NCI-H2196 (cell line): ENCODE data around the gene VPS45.
"Not testable (repeated sequence)": the region's sequence is repeated elsewhere in the genome, so short reads cannot be mapped to it uniquely, and the experiment has no call there.

ENCODE experiments used
- DNase-seq: peaks from one replicate; lab custom pipeline; 2025; ENCODE audit not compliant: unreplicated experiment; lab: John Stamatoyannopoulos, UW

The VPS45 gene

GRCh38 chr1:150067184-150068108, at the start of gene VPS45:
TSS of gene VPS45 (plus strand) at chr1:150067776. CDS start at chr1:150067858, 82 bp downstream.
- DNase-seq, result peak; percentile 87

- no peak for DNase-seq
Observed at GRCh38 chr1:150018165-150018564, 49.4 kb upstream of the VPS45 start.

- DNase-seq, result no peak
Observed at GRCh38 chr1:150020711-150021110, 46.9 kb upstream of the VPS45 start.

- no peak for DNase-seq
Observed at GRCh38 chr1:150021191-150021694, 46.3 kb upstream of the VPS45 start.

- no peak for DNase-seq
Observed at GRCh38 chr1:150022357-150022756, 45.2 kb upstream of the VPS45 start.

GRCh38 chr1:150024156-150024555, 43.4 kb upstream of the VPS45 start:
- DNase-seq, result no peak

- no peak for DNase-seq
Observed at GRCh38 chr1:150028322-150028721, 39.3 kb upstream of the VPS45 start.

- DNase-seq, result no peak
Observed at GRCh38 chr1:150034336-150034735, 33.2 kb upstream of the VPS45 start.

GRCh38 chr1:150049926-150050325, 17.6 kb upstream of the VPS45 start:
- no peak for DNase-seq

- no peak for DNase-seq
Observed at GRCh38 chr1:150051089-150051373, 16.5 kb upstream of the VPS45 start.

- not testable (repeated sequence) for DNase-seq
Observed at GRCh38 chr1:150051905-150052412, 15.6 kb upstream of the VPS45 start.

GRCh38 chr1:150053926-150054325, 13.7 kb upstream of the VPS45 start:
- no peak for DNase-seq

- DNase-seq, result not testable (repeated sequence)
Observed at GRCh38 chr1:150055507-150055906, 12.1 kb upstream of the VPS45 start.

GRCh38 chr1:150056407-150056806, 11.2 kb upstream of the VPS45 start:
- no peak for DNase-seq

GRCh38 chr1:150060260-150060659, 7.3 kb upstream of the VPS45 start:
- DNase-seq, result no peak

GRCh38 chr1:150061632-150062101, 5.9 kb upstream of the VPS45 start:
- DNase-seq, result no peak

GRCh38 chr1:150062113-150062512, 5.5 kb upstream of the VPS45 start:
- DNase-seq, result no peak

- DNase-seq, result no peak
Observed at GRCh38 chr1:150065184-150065871, 2.2 kb upstream of the VPS45 start.

GRCh38 chr1:150066328-150066727, 1.2 kb upstream of the VPS45 start:
- DNase-seq, result no peak

GRCh38 chr1:150066838-150067183, 765 bp upstream of the VPS45 start:
- no peak for DNase-seq

- no peak for DNase-seq
Observed at GRCh38 chr1:150068109-150068435, 496 bp downstream of the VPS45 start.

GRCh38 chr1:150069923-150070322, 2.3 kb downstream of the VPS45 start:
- DNase-seq, result no peak
